Endothelial cell of hepatic sinusoid (primary cell): ENCODE data around the gene KIF6.

Experiments used
- in situ Hi-C: cut with HindIII; loops from 2 replicates; pipeline ENCODE4 v1.10.0; 2017; ENCODE audit warnings: low sequenced_read_pairs

KIF6 gene

DNA sequence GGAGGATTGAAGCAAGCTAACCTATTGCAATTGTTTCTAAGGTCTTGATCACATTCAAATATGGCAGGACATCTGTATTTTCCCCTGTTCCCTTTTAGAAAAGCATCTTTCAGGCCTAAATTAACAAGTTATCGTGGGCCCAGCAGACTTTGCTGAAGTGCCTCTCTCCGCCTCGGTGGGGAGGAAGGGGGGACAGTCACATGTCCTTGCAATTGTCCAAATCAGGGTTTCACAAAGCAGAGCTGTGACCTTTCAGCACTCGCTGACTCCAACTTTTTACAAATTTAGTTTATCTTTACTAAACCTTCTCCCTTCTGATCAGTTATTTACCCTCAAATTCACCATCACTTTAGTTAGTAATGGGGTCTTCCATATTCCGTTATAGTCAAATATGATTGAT, 328.4 kb downstream of the KIF6 start:
- in situ Hi-C loops: no loop called here

DNA sequence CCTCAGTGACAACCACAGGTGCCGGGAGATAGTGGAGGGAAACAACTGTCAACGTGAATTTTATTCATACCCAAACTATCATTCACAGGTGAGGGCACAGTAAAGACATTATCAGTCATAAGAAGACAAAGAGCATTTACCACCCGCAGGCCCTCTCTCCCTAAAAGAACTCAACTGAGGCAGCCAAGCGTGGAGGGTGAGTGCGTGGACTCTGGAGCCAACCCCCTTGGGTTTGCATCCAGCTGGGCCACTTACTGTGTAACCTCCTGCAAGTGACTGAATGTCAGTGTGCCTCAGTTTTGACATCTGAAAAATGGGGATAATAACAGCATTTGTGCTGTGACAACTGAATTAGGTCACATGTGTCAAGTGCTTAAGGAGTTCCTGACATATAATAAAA, 332.1 kb downstream of the KIF6 start:
- in situ Hi-C loops: no loop called here

DNA sequence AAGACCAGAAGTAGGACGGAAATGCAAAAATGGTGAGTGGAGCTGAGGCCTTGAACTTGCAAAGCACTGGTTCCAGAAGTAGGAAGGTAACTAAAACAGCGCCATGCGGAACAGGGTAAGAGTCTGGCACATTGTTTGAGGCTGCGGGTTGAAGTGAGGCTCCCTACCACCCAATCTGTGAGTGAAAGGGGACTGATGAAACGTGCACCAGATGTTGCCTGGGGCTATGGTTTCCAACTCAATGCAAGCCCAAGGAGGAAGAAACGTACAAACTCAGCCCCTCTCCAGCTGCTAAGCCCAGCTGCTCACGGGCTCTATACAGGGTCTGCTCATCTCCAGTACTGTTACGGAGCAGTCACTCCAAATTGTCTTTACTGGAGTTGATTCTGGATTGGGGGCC, 334.0 kb downstream of the KIF6 start:
- in situ Hi-C loops: no loop called here

DNA sequence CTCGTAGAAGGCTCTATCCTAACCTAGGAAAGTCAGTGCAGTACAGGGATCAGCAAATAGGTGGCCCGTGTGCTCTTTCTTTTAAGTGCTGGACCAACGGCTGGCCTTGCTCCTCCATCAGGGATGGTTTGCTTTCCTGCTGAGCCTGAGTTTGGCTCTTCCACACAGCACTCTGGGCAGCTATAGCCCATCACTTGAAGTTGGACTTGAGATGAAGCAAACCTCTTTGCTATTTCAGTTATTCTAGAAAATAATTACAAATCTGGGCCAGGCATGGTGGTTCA, 335.8 kb downstream of the KIF6 start:
- in situ Hi-C loops: no loop called here

DNA sequence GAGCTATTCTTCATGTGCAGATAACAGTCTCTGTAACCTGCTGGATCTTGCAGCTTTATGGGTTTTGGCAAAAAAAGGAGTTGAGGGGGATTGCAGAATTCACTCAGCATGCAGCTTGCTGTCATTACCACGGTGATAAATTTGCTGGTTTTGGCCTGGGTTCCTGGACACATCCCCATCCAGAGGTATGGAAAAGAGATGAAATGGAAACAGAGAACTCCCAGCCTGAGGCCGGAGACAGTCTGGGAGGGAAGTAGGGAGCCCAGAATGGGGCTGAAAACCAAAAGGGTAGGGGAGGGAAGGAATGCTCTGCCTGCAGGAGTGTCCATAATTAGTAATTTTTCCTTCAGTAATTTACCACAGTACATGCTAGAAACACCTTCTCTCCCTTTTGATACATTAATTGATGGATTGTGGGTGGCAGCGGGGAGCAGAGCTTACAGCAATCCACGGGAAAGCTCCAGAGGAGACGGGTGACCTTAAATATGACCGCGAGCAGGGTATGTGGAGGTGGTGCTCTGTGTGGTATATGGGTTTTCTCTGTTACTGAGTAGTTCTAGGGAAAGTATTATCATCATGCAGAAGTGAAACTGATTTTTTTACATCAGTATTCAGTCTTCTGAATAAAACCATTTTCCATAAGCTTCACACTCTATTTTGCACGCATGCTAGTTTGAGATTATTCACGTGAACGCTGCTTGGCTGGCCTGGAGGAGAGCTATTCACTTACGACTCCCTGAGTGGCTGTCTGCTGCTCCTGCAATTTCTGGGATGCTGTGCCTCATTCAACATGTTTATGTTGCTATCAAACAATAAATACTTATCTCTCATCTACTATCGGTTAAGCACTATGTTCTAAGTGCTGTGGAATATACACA, 336.4 kb downstream of the KIF6 start:
- in situ Hi-C loops: no loop called here

DNA sequence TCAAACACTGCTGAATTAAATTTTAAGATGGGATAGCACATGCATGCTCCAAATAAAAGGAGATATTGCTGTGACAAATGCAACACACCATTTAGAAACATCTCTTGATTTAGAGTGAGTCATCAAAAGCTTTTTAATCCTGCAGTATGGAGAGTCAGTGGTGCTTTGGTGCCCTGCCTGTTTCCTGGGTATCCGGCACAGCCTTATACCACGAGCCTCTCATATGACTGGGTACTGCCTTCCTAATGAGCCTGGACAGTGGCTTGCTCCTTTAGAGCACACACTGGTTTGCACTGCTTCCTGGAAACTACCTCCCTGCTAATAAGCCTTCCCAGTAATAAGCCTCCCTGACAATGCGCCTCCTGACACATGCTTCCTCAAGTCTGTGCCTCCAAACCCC, 337.4 kb downstream of the KIF6 start:
- in situ Hi-C loops: no loop called here

DNA sequence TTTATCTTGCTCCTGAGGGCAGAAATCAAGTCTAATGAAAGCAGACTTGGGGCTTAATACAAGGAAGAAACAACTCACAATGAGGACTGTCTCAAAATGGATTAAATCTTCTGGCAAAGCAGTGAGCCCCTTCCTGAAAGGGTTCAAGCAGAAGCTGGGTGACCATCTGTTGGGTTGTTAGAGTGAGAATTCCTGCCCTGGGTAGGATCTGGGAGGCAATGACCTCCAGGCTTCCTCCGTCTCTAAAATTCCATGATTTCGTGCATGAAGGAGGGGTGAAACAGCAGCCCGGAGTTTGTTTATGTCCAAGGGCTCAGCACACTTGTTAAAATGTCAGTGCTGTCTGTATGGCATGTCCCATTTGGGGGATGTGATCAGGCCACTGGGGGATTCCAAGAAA, 338.7 kb downstream of the KIF6 start:
- in situ Hi-C loops: no loop called here

DNA sequence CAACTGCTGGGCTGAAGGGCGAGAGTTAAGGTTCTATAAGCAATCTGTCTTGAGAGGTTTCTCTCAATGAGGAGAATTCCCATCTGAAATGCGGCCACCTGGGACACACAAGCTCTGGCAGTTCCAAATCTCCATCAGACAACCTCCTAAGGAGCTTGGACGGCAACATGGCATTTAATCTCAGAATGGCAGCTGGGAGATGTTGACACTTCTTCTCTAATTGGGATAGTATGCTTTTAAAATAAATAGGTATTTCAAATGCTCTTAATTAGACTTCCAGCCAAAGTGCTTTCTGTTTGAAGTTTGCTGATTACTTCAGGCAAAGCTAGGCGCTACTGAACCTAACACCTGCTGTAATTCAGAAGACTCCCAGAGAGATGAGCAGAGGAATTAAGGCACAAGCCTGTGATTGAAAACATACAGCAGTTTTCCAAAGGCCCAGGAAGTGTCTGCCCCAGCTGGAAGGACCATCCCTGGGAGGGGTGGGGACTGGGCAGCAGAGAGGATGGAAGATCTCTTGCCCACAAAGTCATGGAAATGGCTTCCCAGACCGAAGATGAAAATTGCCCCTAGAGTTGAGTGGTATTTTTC, 343.6 kb downstream of the KIF6 start:
- in situ Hi-C loops: no loop called here

DNA sequence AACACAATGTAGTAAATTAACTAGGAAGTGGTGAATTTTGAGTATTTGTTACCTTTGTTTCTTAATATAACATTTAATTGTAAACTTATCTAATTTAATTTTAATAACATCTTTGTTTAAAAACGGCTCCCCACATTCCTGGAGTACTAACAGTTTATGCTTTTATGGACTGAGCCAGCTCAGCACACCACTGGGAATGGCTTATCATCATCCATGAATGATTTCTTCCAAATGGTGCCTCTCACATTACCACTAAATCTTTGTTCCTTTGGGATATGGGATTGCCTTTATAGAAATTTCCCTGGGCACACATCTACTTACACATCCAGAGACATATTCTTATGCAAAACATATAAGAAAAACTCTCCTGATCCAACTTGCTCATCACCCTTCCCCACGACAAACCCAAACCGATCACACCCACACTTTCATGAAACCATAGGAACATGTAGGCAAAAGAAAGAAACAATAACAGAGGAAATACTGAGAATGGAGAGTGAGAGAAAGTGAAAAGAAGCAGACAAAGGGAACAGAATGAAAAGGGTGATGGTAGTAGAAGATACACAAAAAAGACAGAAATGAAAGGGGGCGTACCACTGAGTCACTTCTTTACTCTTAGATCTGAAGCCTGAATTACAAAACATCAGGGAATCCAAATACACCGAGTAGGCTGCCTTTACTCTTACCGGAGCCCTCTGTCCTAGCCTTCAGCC, 344.2 kb downstream of the KIF6 start:
- in situ Hi-C loops: no loop called here

DNA sequence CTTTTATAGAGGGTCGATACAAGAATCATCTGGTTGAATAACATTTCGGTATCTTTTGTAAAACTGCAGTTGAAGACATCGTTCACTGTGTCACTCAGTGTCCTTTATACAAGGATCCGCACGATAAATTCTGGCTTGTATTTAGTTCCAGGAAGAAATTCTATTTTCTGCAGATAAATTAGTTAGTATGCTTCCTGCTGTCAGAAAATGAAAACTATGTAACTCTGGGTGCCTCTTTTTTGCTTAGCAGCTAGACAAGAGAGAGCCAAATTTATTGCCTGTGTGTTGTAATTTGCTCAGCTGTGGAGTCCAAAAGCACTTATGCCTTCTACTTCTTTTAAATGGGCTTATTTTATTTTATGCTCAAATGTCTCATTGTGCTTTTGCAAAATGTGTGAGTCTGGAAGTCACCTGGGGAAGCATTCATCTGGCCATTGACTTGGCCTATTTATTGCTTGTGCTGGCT, 346.2 kb downstream of the KIF6 start:
- in situ Hi-C loops: no loop called here

DNA sequence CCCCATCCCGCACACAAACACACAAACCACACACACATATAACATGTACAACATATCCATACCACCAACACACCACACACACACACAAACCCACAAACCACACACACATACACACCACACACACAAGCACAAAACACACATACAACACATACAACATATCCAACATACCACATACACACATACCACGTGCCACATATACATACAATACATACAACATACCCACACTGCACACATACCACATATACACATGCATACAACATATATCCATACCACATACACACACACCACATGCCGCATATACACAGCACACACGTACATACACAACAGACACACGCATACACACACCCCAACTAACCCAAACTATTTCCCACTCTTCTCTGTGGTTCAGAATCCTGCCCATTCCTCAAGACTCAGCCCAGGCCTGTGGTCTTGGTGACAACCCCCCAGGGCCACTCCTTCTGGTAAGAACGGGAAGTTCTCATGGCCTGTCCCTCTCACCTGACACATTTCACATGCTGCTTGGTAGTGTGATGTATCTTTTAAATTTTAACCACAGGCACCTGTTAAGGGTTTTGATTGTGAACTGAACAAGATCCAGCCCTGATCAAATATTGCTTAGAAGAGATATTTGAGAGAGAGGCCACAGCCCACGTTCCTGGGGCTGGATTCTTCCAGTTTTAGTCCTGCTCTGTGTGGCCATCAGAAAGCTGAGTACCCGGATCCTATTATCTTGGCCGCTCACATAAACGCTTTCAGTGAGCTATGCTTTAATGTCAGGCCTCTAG, 346.8 kb downstream of the KIF6 start:
- in situ Hi-C loops: no loop called here

DNA sequence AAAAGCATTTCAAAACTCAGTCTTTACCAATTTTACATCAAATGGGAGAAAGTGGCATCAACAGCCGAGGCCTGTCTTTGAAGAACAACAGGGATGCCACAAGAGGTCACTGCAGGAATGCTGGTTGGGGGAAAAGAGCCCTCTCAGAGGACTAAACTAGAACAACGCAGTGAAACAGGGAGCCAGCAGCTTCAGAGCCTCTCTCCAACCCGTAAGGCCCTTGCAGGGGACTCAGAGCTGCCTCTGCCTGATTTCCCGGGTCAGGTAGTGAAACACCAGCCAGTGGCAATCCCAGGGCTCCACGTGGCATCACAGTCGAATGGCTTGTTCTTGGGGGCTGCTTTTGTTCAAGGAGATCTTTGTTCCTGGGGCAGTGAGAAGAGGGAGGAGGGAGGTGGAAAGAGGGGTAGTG, 347.7 kb downstream of the KIF6 start:
- in situ Hi-C loops: no loop called here

DNA sequence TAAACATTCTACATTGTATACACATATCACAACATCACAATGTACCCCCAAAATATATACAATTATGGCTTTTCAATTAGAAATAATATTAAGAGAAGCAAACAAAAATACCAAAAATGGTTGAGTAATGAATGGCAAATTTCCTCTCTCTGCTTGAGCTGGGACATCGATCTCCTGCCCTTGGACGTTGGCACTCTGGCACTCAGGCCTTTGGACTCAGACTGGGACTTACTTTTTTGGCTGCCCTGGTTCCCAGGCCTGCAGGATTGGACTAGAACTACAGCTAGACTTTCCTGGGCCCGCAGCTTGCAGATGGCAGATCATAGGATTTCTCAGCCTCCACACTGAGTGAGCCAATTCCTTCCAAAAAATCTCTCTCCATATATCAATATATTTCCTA, 349.8 kb downstream of the KIF6 start:
- in situ Hi-C loops: no loop called here

DNA sequence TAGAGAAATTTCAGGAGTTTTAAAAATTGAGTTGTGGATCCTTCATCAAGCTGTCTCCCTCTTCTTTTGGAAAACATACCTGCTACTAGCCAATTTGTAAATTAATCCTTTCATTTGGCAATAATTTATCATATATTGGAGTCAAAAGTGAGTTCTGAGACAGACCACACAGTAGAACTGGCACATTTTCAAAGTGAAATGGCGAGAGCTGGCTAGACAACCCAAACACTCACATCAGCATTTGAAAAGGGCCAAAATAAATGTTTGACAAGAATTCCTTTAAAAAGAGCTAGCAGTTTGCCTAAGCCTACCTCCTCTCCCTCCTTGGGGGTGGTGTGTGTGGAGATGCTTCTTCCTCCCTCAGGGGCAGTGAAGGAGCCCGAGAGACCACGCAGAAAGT, 354.8 kb downstream of the KIF6 start:
- in situ Hi-C loops: no loop called here

DNA sequence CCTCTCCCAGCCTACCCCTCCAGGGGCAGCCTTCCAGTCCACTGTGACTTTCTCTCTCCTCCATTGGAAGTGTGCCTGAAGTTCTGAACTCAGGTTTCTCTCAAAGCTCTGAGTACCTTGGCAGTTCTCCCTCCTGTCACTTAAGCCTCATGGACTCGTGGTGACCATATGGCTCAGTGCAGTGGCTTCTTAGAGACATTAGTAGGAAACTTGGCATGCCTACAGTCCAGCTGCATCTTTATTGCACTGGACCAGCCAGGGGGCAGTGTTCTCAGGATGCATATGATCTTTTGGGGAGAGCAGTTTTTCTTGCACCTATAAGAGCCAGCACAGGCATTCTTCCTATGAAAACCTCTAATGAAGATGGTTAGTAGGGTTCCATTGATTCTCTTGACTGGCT, 355.2 kb downstream of the KIF6 start:
- in situ Hi-C loops: no loop called here

DNA sequence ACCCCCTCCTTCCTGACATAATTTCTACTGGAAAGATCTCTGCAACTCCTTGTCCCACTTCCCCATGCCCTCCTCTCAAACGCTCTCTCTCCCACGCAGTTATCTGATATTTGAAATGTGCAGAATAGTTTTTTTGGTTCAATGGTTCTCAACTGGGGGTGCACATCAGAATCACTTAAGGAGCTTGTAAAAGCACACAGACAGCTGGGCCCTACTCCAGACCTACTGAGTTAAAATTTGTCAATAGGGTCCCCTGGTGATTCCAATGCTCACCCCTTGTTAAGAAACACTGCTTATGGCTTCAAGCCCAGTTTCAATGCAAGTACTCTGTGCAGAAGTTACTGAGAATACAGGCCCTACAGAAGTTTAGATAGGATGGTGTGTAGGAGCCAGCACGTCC, 357.5 kb downstream of the KIF6 start:
- in situ Hi-C loops: no loop called here

DNA sequence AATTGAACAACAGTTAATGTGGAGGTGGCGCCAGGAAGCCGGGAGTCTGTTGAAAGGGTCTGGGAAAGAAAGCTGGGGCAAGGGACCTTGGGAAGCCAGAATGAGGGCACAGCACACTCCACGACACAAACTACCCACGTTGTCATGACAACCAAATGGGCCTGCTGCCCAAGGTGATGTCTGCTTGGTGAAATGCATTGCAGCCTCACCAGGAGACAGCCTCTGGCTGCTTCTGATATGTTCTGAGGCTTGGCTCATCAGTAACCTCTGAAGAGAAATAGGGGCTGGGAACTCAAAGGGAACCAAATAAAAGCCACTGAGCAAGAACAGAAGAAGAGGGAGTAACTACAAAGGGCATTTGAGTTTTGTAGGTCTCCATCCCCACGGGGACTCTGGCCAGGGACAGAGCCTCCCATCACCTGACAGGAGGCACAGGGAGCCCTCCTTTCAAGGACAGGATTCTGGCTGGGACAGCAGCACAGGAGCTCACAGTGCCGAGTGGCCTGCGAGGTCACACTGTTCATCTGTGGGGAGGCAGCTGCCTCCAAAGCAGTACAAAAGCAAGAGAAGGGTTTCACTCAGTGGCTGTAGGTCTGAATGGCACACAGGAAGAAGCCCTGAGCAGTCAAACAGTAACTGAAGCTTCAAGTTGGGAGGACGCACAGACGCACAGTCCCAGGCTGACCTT, 358.1 kb downstream of the KIF6 start:
- in situ Hi-C loops: no loop called here

DNA sequence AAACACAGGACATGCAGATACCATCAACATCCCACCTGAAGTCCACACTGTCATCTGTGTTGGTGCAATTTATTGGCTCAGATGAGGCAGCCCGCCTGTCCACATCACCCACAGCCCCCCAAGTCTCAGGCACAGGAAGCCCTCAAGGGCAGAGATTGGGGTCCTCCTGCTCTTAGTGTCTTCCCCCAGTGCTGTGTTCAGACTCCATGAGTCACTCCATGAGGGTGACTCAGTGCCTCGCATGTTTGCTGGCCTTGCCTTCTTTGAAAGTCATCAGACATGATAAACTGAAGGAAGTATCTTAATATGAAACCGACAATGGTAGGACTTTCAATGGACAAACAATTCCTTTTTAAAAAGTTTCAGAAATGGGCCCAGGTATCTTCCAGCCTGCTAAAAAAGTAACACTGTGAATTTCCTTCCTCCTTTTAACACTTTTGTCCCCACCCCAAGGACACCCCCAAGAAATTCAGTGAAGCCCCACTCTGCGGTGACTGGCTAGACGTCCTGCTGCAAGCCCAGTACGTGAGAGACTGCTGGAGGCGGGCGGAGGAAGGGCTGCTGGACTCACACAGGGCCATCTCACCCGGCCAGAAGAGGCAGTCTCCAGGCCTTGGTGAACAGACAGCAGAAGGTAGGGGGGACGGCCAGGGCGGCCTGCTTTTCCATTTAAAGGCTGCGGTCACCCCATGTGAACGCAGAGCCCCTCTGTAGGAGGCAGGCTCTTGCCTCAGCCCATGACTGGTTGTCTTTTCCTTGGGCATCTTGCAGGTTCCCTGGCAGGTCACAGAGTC, 359.7 kb downstream of the KIF6 start:
- in situ Hi-C loops: no loop called here

DNA sequence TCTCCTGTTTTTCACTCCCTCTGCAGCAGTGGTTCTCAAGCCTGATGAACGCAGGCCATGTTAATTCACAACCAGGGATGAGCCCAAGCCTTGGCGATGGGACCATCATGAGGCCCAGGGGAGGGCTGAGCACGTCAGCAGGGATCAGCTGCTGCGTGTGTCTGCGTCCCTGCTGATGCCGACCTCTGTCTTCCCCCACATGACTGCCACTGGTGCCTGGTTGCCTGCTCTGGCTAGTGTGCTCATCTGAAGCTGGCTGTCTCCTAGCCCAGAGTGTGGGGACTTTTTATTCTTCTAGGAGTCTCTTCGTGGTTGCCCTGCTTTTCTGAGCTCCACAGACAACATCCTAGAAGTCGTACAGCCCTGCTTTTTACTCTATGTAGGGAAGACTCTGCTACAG, 361.9 kb downstream of the KIF6 start:
- in situ Hi-C loops: no loop called here

DNA sequence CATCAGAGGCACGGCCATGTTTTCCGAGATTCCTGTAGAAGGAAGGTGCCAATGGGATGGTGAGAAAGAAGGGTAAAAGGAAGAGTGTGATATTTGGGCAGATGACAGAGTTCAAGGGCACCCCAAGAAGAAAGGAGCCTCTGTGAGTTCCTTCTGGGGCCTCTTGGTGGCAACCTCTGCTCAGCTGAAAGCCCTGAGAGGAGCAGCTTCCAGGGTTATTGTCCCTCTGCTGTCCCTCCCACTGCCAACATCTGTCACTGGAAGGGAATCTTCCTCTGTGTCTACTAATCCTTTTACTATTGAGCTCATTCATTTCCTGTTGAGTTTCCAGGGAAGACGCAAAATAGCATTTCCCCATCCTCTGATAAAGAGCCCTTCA, 362.7 kb downstream of the KIF6 start:
- in situ Hi-C loops: no loop called here
